HepG2 (cell line): ENCODE results near the gene ARL5A. TPM values are rescaled to one million over a fixed set of nuclear protein-coding genes. Genes with fewer than 3 reads are reported as not detected.

ENCODE experiments used
- ATAC-seq: fragments of 200-7000 bp; cut with Tn5 transposase; 3 replicates; pipeline ENCODE4 v1.9.1; 2020; ENCODE audit warnings: mild to moderate bottlenecking, moderate library complexity
- BruUV-seq: library from RNA; stranded (reverse); fragments of 400-500 nt; replicated peaks from 2 replicates; lab custom pipeline; 2021; lab: Mats Ljungman, UMichigan
- CTCF ChIA-PET: fragments of 300-600 bp; formaldehyde crosslinking; extraction: SDS; loops from one replicate; lab custom pipeline; 2021; ENCODE audit warnings: low total read pairs, inconsistent platforms, low intra/inter-chr PET ratio; lab: Yijun Ruan, JAX
- POLR2A ChIA-PET: fragments of 350-600 bp; sonication (Branson Sonifier 250); formaldehyde crosslinking; loops from one replicate; lab custom pipeline; 2020; ENCODE audit warnings: antibody characterized with exemption, inconsistent platforms; lab: Yijun Ruan, JAX
- DNase-seq: peaks from one replicate; pipeline ENCODE4 v3.0.0-alpha.2; 2015; ENCODE audit warnings: low spot score
- FAIRE-seq: peaks from 3 replicates; lab custom pipeline; 2011; peaks lifted over from hg19 to GRCh38; lab: Jason Lieb, UNC
- H2AFZ ChIP-seq: one replicate; pipeline ENCODE4 v1.6.1; 2011; ENCODE audit warnings: low read length, inconsistent platforms
- H3K27ac ChIP-seq: fragments of 300-600 bp; 3 replicates; pipeline ENCODE4 v1.8.0; 2011; ENCODE audit warnings: mixed run types, mild to moderate bottlenecking, mixed read lengths, low read length, inconsistent platforms; ENCODE audit not compliant: insufficient read depth; ENCODE audit errors: extremely low read length
- H3K27me3 ChIP-seq, 2 experiments: fragments of 200-600 bp in 1 of 2; 2 replicates in 1 of 2; 3 replicates in 1 of 2; pipeline versions ENCODE4 v1.6.0 to v1.8.0; 2011; ENCODE audit warnings: low read length in 2 of 2, mild to moderate bottlenecking in 2 of 2, moderate library complexity in 2 of 2, inconsistent platforms in 1 of 2; ENCODE audit not compliant: insufficient read depth in 2 of 2, control insufficient read depth in 1 of 2
- H3K36me3 ChIP-seq, 2 experiments: fragments of 200-600 bp in 1 of 2; replicated peaks in 1 of 2; 2 replicates in 1 of 2; 3 replicates in 1 of 2; pipeline versions ENCODE4 v1.5.1 to v1.8.0; 2011; ENCODE audit warnings: low read length in 2 of 2, inconsistent platforms in 1 of 2; ENCODE audit not compliant: insufficient read depth in 2 of 2, control insufficient read depth in 1 of 2
- H3K4me1 ChIP-seq: 2 replicates; pipeline ENCODE4 v1.5.1; 2012; ENCODE audit warnings: low read length, inconsistent platforms; ENCODE audit not compliant: insufficient read depth
- H3K4me2 ChIP-seq: 2 replicates; pipeline ENCODE4 v1.6.0; 2011; ENCODE audit warnings: low read depth, low read length, inconsistent platforms
- H3K4me3 ChIP-seq, 3 experiments: fragments of 200-600 bp in 1 of 3; sonication (generic), shearing (Covaris generic) in 1 of 3; replicated peaks in 1 of 3; 2 replicates each; pipeline ENCODE4 v1.5.1; 2011 to 2016; ENCODE audit warnings: low read length in 3 of 3, inconsistent platforms in 2 of 3, low read depth in 2 of 3, mild to moderate bottlenecking in 2 of 3, control low read depth in 1 of 3, mixed read lengths in 1 of 3; ENCODE audit not compliant: insufficient read depth in 1 of 3
- H3K79me2 ChIP-seq: one replicate; pipeline ENCODE4 v1.6.1; 2011; ENCODE audit warnings: low read length, inconsistent platforms; ENCODE audit not compliant: insufficient read depth
- H3K9ac ChIP-seq: 2 replicates; pipeline ENCODE4 v1.6.0; 2011; ENCODE audit warnings: mild to moderate bottlenecking, low read depth, low read length, inconsistent platforms; ENCODE audit not compliant: insufficient read depth
- H3K9me3 ChIP-seq: 2 replicates; pipeline ENCODE4 v1.5.1; 2012; ENCODE audit warnings: mild to moderate bottlenecking, low read length
- H4K20me1 ChIP-seq: 2 replicates; pipeline ENCODE4 v1.6.0; 2011; ENCODE audit warnings: inconsistent platforms, mild to moderate bottlenecking, low read length, moderate library complexity; ENCODE audit not compliant: insufficient read depth
- FOXO1 ChIP-seq: sonication (generic); formaldehyde crosslinking; IDR thresholded peaks from 2 replicates; pipeline ENCODE4 v1.4.0; 2020; ENCODE audit warnings: missing genetic modification reagents
- ZNF253 ChIP-seq: sonication (generic); formaldehyde crosslinking; IDR thresholded peaks from 2 replicates; pipeline ENCODE4 v1.8.0; 2022; ENCODE audit warnings: mild to moderate bottlenecking, missing genetic modification reagents, borderline replicate concordance
- ZNF501 ChIP-seq: sonication (generic); formaldehyde crosslinking; IDR thresholded peaks from 2 replicates; pipeline ENCODE4 v1.5.1; 2020; ENCODE audit warnings: mild to moderate bottlenecking, moderate library complexity, missing genetic modification reagents
- ZNF83 ChIP-seq: sonication (generic); formaldehyde crosslinking; IDR thresholded peaks from 2 replicates; pipeline ENCODE4 v1.4.0; 2020; ENCODE audit warnings: missing genetic modification reagents, mild to moderate bottlenecking, borderline replicate concordance
- WGBS: methylation state at CpG from one replicate; pipeline ENCODE4 v1.1.6; 2017; ENCODE audit warnings: low lambda C conversion rate; 5-methylcytosine and 5-hydroxymethylcytosine counted together
- in situ Hi-C: cut with HindIII; loops from 2 replicates; pipeline ENCODE4 v1.10.0; 2017; ENCODE audit warnings: low pct_unique_long_range_greater_than_20kb; ENCODE audit not compliant: extremely low pct_ligation_motif_present
- intact Hi-C: fragments of 100-400 bp; cut with micrococcal nuclease; formaldehyde crosslinking; loops from one replicate; pipeline ENCODE4 v1.10.0; 2022; ENCODE audit not compliant: unreplicated experiment
- polyA plus RNA-seq, 8 experiments: library from polyadenylated mRNA; depleted of rRNA in 3 of 8; stranded (reverse) in 7 of 8; unstranded in 1 of 8; fragments of >200 nt; fragmentation: Illumina TruSeq in 4 of 8; extraction: Trizol in 4 of 8; gene quantifications; 2 replicates each; pipeline versions ENCODE4 v1.2.1 to v1.2.3, GENCODE V29; 2011 to 2016; ENCODE audit warnings: low read depth in 4 of 8, missing spikeins in 1 of 8, mixed read lengths in 1 of 8; ENCODE audit not compliant: insufficient read depth in 1 of 8
- total RNA-seq, 5 experiments: library from RNA; depleted of rRNA; stranded (reverse); fragments of >200 nt; fragmentation: Illumina TruSeq; extraction: Trizol; gene quantifications; 2 replicates each; pipeline ENCODE4 v1.2.3, GENCODE V29; 2016; ENCODE audit warnings: low read depth in 1 of 5
- TF ChIP-seq, protein P1 (sequence below): sonication (generic); formaldehyde crosslinking; IDR thresholded peaks from 2 replicates; pipeline ENCODE4 v1.8.1; 2022; ENCODE audit warnings: mild to moderate bottlenecking, missing genetic modification reagents
- TF ChIP-seq, protein P2 (sequence below): sonication (generic); formaldehyde crosslinking; IDR thresholded peaks from 2 replicates; pipeline ENCODE4 v1.9.0; 2022; ENCODE audit warnings: missing genetic modification reagents, mild to moderate bottlenecking, borderline replicate concordance

Gene ARL5A
- total and polyA plus RNA-seq, 2 of the 13 experiments (the other 11 are each of a cell fraction or from before 2014, with no cell fraction given): 47.5 to 149 TPM

DNA sequence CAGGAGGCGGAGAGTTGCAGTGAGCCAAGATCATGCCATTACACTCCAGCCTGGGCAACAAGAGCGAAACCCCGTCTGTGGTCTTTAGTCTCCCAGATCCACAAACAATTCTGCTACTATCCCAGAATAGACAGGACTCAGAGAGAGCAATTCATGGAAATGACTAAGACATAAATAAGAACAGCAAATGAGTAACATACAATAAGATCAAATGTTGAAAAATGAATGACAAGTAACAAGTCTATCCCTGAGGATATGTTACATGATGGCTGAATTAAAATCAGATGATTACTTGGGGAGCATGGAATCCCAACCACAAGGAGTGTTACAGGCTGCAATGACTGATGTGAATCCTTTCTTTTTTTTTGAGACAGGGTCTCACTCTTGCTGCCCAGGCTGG, 10.3 kb downstream of the ARL5A start:
- TF ChIP-seq ZNF501 (CRISPR knock-in tag): no peak
- no peak for TF ChIP-seq ZNF253 (CRISPR knock-in tag)
- no peak for TF ChIP-seq ZNF83 (CRISPR knock-in tag)
- TF ChIP-seq, protein P1, sequence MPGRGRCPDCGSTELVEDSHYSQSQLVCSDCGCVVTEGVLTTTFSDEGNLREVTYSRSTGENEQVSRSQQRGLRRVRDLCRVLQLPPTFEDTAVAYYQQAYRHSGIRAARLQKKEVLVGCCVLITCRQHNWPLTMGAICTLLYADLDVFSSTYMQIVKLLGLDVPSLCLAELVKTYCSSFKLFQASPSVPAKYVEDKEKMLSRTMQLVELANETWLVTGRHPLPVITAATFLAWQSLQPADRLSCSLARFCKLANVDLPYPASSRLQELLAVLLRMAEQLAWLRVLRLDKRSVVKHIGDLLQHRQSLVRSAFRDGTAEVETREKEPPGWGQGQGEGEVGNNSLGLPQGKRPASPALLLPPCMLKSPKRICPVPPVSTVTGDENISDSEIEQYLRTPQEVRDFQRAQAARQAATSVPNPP (CRISPR knock-in tag): no peak
- TF ChIP-seq FOXO1 (CRISPR knock-in tag): no peak
- TF ChIP-seq, protein P2, sequence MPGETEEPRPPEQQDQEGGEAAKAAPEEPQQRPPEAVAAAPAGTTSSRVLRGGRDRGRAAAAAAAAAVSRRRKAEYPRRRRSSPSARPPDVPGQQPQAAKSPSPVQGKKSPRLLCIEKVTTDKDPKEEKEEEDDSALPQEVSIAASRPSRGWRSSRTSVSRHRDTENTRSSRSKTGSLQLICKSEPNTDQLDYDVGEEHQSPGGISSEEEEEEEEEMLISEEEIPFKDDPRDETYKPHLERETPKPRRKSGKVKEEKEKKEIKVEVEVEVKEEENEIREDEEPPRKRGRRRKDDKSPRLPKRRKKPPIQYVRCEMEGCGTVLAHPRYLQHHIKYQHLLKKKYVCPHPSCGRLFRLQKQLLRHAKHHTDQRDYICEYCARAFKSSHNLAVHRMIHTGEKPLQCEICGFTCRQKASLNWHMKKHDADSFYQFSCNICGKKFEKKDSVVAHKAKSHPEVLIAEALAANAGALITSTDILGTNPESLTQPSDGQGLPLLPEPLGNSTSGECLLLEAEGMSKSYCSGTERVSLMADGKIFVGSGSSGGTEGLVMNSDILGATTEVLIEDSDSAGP (CRISPR knock-in tag): no peak
- ATAC-seq (no peak), DNase-seq (no peak), FAIRE-seq (no peak)
- no peaks in the 10 kb centered on the region for H3K27me3 ChIP-seq
- WGBS: 94% methylated on average over 3 of the region's 3 CpGs
- H3K9me3 ChIP-seq: no peaks in the 10 kb centered on the region
- no peak overlapping the region for H3K27ac ChIP-seq
- POLR2A ChIA-PET: interaction anchor here (2.7 kb wide), 1 partner anchor 11 kb away, joined by 15 read pairs; the partner anchor contains the start of gene ARL5A
- peaks cover 55% of the 10 kb centered on the region for H4K20me1 ChIP-seq
- CTCF ChIA-PET: no interaction called here
- H2AFZ ChIP-seq: no peak overlapping the region
- H3K36me3 ChIP-seq: peaks cover 10 to 45% of the 10 kb centered on the region in 2 experiments
- no TSS peak for BruUV-seq
- no peak overlapping the region for H3K4me3 ChIP-seq
- in situ Hi-C loops: no loop called here
- H3K4me1 ChIP-seq: peaks cover 16% of the 10 kb centered on the region; the same call in 1 of the 2 replicates
- no peak overlapping the region for H3K9ac ChIP-seq
- intact Hi-C loops: no loop called here
- H3K79me2 ChIP-seq: peaks cover 81% of the 10 kb centered on the region
- H3K4me2 ChIP-seq: no peak overlapping the region
